Measurements from ENCODE around the gene DTNBP1.

The DTNBP1 gene, protein sequence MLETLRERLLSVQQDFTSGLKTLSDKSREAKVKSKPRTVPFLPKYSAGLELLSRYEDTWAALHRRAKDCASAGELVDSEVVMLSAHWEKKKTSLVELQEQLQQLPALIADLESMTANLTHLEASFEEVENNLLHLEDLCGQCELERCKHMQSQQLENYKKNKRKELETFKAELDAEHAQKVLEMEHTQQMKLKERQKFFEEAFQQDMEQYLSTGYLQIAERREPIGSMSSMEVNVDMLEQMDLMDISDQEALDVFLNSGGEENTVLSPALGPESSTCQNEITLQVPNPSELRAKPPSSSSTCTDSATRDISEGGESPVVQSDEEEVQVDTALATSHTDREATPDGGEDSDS

DNA sequence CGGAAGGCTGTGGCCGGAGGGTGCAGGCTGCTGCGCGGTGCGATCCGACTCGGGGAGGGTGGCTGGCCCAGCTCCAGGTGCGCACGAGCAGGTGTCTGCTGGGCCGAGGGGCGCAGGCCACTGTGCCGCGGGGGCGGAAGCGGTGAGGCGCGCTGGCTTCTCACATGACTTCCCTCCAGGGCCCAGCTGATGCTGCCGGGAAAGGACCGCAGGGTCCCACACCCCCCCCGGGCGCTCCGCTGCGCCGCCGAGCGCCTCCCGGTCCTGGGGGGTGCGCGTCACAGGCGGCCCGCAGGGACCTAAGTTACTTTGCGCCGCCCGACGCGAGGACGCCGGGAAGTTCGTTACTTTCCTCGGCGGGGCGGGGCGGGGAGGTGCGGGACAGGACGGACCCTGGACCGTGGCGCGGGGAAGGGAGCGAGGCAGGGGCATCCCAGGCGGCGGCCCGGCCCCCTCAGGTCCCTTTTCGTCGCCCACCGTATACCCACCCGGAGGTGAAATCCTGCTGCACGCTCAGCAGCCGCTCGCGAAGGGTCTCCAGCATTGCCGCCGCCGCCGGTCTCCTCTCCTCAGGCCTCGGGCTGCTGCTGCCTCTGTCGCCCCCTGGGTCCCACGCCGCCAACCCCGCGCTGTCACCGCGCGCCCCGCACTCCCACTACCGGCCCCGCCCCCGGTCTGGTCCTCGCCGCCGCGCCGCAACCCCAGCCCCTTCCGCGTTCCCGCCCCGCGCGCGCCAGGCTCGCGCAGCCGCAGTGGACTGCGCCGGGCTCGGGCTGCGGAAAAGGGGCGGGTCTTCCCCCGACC lies at the start of gene DTNBP1:
Gene DTNBP1 (minus strand): TSS at position 703 of the 804 bp plus-strand sequence. CDS start 159 bp downstream, at position 544.
- DNase-seq (ENCODE audit: low read depth) = peak; percentile 67

DNA sequence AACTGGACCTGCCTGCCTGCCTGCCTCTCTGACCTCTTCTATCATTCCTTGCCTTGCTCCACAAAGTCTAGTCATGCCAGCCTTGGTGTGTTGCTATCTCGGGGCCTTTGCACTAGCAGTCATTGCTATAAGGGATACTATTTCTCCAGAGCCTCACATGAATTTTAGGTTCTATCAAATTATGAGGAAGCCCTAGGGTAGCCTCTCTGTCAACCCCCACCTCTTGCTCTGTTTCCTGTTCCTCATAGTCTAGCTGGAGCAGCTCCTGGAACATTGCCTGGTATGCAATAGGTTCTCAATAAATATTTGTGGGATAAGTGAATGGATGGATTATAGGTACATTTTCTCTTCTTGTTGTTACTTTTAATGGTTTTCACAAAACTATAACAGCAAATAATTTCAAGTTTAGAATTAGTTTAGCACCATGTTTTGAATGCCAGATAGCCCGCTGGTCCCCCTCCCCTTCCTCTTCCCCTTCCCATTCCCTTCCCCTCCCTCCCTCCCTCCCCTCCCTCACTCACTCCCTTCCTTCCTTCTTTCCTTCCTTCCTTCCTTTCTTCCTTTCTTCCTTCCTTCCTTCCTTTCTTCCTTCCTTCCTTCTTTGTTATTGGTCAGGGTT lies 46.9 kb upstream of the DTNBP1 start:
- no peak for DNase-seq (ENCODE audit: low read depth)

DNA sequence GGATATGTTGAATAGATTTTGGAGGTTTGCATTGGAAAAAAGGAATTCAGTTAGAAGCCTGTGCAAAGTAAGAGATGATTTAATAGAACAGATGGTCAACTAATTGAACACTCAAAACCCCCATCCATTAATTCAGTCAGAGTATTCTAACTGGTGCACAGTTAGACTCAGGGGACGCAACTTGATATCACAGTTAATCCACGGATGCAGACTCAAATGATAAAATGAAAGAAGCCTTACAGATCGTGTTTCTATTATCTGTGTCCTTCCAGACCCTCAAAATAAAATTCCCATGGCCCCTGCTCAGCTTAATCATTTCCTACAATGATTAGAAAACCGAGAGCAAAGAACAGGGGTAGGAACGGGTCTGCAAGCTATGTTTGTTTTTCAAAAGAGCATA lies 45.4 kb upstream of the DTNBP1 start:
- DNase-seq (ENCODE audit: low read depth) = no peak

DNA sequence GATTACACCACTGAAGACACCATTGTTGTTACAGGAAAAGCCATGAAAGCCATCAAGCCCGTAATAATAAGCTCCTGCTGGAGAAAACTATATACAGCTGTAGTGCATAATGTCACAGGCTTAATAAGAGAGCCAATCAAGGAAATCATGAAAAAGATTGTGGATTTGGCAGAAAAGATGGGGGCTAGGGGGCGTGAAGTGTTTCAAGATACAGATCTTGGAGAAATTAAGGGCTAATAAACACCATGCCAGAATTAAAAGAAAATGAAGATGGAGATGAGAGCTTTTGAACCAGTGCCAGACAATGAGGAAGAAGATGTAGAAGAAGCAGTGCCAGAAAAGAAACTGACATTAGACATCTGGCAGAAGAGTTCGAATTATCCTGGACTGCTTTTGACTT lies 43.2 kb upstream of the DTNBP1 start:
- DNase-seq (ENCODE audit: low read depth) = no peak

DNA sequence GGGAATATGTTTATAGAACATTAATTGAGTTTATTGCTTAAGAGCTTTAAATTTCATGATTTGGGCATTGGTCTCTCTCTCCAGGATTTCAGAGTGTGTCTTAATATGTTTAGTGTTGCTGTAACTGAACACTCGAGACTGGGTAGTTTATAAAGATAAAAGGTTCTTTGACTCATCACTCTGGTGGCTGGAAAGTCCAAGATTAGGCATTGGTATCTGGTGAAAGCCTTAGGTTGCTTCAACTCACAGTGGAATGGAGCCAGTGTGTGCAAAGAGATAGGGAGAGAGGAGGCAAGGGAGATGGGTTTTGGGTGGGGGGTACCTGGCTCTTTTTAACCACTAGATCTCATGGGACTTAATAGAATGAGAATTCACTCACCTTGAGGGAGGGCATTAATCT lies 35.6 kb upstream of the DTNBP1 start:
- DNase-seq (ENCODE audit: low read depth) = no peak

DNA sequence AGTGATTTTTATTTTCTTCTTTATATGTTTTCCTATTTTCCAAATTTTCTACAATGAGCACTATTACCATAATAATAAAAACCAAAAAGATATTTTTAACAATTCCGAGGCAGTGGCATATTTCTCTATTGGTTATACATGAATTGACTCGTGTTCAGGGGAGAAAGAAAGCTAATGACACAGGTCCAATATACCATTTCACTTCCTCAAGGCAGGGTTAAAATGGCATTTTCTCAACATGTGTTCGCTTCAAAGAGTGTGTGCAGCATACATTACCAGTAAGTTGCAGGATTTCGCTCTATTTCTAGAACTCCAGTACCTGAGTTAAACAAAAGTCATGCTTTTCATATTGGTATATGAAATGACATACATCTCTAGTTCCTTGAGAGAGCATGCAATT lies 35.1 kb upstream of the DTNBP1 start:
- DNase-seq (ENCODE audit: low read depth) = no peak

DNA sequence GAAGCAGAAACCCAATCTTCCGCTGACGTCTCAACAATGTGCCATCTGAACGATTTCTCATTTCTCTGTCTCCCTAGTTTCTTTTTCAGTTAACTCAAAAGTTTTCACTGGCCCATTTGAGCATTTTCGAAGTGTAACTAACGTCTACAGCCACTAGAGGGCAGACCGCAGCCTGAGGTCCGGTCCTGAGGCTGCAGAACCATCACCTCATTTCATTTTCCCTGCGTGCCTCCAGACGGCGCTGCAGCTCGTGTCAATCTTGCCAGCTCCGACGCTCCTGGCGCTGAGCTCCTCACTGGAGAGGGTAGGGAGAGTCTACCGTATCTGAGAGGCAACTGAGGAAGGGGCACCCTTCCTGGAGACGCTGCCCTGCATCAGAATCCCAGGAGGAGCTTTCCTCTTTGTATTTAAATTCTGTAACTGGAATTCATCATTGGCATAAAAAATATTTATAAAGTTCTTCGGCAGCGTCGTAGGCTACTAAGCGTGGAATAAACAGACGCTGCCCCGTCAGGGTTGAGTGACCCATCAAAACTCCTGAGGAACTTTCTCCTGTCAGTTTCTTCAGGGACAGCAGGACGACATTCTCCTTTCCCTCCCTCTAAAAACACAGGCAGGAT lies 28.5 kb upstream of the DTNBP1 start:
- DNase-seq (ENCODE audit: low read depth) = peak; percentile 56

DNA sequence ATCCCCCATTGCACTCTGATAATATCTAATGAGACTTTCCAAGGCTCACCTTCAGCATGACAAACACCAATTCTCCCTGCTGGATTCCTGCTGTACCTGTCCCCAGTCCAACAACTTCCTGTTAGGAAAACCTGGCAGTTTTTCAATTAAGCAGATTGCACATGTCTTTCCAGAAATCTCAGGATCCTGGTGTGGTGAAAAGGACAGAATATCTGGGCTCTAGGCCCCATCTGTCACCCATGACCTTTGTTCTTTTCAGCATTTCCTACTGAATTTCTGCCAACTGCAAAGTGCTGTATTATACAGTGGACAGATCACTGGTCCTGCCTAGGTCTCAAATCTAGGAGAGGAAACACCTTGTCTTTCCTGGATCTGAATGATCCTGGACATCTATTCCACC lies 27.7 kb upstream of the DTNBP1 start:
- no peak for DNase-seq (ENCODE audit: low read depth)

DNA sequence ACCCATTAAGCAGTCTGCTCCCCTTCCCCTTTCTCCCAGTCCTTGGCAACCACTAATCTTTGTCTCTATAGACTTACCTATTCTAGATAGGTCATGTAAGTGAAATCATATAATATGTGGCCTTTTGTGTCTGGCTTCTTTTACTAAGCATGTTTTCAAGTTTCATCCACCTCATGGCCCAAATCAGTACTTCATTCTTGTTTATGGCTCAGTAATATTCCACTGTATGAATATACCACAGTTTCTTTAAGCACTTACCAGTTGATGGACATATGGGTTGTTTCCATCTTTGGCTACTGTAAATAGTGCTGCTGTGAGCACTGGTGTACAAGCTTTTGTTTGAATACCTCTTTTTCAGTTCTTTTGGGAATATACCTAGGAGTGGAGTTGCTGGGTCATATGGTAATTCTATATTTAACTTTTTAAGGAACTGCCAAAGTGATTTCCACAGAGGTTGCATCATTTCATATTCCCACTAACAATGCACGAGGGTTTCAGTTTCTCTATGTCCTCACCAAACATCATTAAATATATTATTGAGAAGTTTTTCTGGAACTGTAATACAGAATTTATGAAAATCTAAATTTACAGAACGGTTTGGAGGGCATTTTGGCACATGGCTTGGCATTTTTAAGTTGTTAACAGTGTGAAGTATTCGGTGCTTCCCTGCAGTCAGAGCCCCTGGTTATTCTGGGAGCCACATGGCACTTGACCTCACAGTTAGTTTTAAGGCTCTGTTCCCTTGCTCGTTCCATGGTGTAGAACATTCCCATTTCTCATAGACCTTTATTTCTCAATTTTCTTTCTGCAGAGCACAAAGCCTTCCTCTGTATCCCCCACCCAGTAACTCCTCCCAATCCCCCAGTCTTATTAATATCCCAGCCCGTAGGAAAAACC lies 27.0 kb upstream of the DTNBP1 start:
- DNase-seq (ENCODE audit: low read depth) = no peak

DNA sequence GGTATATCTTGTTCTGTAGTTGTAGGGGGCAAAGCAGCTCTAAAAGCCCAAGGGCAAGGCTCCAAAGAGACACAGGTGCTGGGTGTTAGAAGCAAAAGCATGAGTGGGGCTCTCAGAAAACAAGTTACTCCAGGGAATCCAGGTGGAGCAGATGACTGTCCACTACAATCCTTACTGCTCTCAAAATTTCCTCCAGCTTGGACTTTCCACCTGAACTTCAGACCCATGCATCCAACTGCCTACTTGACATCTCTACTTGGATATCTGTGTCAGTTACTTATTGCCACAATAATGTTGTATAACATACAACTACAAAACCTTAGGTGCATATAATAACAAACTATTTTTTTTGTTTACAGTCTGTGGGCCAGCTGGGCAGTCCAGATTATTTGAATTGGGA lies 22.8 kb upstream of the DTNBP1 start:
- DNase-seq (ENCODE audit: low read depth) = no peak

DNA sequence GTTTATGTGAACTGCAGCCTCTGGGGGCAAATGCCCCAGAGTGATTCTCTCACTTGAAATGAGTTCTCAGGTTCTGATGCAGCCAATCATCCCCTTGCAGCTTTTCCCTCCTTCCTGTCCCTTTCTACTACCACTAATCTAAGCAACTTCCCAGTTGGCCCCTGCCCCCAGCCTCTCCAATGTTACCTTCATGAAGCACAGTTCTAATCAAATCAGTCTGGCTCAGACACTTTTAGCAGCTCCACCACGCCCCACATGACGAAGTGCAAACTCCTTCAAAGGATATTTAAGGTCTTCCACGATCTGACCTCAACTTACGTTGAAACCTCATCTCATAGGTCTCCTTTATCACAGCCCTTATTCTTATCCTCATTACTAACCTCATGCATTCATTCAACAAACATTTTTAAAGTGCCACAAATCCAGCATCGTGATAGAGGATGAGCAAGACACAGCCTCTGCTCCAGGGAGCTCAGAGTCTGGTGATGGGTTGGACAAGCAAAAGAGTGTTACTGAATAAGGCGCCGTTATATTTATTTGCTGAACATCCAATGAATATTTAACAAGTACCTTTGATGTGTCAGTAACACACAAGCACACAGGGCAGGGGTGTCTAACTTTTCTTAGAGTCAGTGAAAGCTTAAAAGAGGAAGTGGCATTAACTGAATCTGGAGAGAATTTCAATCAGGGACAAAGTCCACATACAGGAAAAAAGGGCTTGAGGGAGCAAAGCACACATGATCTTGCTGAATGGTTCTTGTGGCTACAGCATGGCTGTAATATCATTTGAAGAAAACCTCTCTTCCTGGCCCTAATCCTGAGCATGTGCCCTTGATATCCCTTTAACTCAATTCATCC lies 20.4 kb upstream of the DTNBP1 start:
- no peak for DNase-seq (ENCODE audit: low read depth)

DNA sequence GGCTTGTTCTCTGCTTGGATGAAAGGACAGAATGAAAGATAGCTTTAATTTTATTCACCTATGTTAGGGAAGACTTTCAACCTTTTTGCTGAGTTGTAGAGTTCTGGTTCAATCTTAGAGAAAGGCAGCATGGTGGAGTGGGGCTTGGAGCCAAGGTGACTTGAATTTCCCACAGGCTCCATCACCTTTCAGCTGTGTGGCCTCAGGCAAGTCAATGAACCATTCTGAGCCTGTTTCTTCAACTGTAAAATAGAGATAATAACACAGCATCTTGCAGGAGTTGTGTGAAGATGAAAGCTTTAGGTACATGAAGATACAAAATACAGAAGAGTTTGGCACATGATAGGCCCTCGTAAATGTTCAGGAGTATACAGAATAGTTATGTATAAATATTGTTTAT lies 19.1 kb upstream of the DTNBP1 start:
- DNase-seq (ENCODE audit: low read depth) = no peak

DNA sequence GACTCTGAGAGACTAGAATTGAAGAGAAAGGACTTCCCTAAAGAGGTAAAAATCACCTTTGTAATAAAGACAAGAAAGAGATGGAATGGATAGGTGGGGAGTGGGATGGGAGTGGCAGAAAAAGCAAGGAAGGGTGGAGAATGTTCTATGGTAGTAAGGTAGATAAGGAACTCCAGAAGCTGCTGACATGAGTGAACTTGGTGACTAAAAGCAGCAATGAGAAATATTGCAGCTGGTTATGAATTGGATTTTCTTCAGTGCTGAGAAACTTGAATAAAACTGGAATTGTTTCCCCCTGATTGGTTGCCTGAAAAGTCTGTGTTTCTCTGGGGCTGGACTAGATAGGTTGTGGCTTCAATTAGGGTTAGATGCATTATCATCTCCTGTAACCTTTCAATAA lies 15.7 kb upstream of the DTNBP1 start:
- DNase-seq (ENCODE audit: low read depth) = no peak

DNA sequence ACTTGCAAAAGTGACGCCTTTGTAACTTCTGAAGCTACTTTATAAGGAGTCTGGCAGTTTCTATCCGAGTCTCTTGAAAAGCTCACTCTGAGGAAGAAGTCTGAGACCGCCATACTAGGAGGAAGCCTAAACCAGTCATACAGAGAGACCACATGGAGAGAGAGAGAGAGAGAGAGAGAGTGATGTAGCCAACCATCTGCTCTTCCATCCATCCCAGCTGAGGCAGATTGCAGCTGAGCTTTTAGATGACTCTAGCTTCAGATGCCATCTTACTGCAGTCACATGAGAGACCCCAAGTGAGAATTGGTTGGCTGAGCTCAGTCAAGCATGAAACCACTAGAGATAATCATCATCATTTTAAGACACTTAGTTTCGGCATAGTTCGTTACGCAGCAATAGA lies 15.0 kb upstream of the DTNBP1 start:
- DNase-seq (ENCODE audit: low read depth) = no peak

DNA sequence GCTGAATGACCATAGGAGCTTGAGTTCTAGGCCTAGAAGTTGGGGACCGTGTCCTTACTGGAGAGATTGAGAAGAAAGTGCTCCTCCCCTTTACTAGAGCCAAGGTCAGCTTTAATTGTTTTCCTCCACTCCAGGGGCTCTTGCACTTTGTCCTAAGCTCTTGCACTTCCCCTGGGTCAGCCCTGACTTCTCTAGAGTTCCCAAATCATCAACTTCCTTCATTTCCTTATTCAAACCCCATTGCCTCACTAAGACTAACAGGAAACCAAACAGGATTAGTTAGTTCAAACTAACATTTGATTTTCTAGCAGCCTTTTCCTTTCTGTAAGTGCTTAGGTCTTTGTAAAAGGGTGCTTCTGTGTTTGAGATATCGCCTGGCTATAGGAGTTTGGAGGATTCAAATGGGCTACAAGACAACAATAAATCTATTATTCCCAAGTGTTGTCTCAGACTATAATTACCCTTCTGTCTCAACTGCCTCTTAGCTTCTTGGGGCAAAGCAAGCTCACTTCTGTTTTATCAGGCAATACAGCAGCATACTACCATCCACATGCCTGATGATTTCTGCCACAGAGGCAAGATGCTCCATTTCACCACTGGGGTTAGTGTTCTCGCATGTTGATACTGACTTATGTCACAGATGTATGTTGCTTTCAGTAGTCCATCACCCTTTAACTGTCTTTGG lies 12.8 kb upstream of the DTNBP1 start:
- no peak for DNase-seq (ENCODE audit: low read depth)

DNA sequence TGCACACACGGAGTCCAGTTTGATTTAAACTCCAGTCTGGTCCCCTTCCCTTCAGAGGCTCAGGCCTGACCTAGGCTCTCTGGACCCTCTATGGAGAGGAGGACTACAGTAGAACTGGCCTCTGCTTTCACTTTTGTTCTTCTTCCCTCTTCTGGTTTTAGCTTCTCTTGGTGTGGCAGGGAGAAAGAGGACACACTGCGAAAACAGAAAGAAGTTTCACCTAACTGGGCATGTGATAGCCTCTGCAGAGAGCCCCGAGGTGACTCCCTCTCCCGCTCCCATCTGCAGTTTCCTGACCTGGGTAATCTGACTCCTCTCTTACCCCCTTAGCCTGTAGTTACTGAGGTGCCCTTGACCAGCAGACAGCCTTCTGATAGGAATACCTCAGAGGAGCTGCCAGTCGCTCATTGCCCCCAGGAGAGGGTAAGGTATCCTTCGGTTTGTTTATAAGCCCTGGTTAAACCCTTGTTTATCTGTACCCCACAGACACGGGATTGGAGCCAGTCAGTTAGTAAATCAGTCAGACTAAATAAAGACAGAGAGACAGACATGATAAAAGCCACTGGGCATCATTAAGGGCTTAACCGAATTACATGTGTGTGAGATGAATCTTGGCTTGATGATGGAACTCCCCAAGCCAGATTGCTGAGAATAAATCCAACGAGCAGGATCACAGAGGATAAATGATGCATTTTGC lies 12.0 kb upstream of the DTNBP1 start:
- DNase-seq (ENCODE audit: low read depth) = no peak

DNA sequence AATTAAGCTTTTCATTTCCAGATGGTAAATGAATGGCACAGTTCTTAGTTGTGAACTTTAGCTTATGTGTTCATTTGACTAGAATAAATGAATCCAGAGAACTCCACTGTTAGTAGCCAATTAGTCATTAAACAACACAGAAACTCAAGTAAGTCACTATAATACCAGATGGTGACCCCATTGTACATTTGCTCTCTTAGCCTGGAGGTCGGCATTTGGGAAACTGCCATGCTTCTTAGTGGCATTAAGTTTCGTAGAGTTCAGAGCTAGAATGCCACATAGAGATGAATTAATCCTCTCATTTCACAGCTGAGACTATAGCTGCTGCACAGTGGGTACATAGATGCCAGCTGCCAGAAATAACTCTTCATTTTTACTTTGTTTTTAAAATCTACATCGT lies 10.8 kb upstream of the DTNBP1 start:
- DNase-seq (ENCODE audit: low read depth) = no peak

DNA sequence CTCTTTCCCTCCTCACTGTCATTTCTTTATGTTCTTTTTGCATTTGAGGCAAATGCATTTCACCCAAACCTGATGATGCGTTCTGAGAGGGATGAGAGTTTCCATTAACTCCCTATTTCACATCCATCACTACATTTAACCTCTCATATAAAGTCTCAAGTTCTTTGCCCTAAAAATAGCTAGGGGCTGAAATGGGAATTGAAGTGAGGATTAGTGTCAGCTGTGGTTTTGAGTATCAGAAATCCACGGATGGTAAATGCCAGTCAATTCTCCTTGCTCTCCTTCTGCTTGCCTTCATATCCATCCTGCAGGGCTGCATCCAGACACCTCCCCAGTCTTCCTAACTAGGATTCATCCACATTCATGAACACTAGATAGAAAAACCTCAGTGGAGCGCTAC lies 10.0 kb upstream of the DTNBP1 start:
- DNase-seq (ENCODE audit: low read depth) = no peak

DNA sequence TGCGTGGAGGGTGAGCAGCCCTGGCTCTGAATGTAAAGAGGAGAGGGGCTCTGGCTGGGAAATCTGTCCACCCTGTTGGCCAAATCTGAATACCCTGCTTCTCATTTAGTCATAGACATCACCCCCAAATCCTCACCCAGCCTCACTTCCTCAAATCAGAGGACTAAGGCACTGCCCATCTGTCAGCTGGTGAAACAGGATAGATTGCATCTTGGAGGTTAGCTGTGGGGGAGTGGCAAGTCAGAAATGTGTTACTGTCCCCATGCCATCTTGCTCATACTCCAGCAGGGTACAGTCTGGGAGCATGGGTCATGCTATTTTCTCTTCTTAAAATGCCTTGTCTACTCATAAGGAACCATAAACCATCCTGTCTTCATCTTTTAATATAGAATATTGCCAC lies 9.5 kb upstream of the DTNBP1 start:
- DNase-seq (ENCODE audit: low read depth) = no peak

Data from stimulated activated CD8-positive, alpha-beta memory T cell treated with anti-CD3 and anti-CD28 coated beads, Interleukin-7, amount 100 ng/mL, for 24 hours (primary cell).